Activated CD4-positive, alpha-beta T cell treated with anti-CD3 and anti-CD28 coated beads, Interleukin-2, amount 10 ng/mL, durations not matched to agents 7 days and 5 days (primary cell): ENCODE data around the gene TSPAN14. TPM values are rescaled to one million over a fixed set of nuclear protein-coding genes. Genes with fewer than 3 reads are reported as not detected.

ENCODE experiments used
- CTCF ChIA-PET: fragments of 350-600 bp; sonication (Branson Sonifier 250); formaldehyde crosslinking; loops from one replicate; lab custom pipeline; 2021; ENCODE audit warnings: antibody characterized with exemption; lab: Charles Lee
- POLR2A ChIA-PET: fragments of 350-600 bp; sonication (Branson Sonifier 250); formaldehyde crosslinking; loops from one replicate; lab custom pipeline; 2021; ENCODE audit warnings: antibody characterized with exemption; lab: Charles Lee
- DNase-seq: peaks from one replicate; pipeline ENCODE4 v3.0.0-alpha.2; 2020
- H3K27ac Mint-ChIP-seq: one replicate; pipeline ENCODE4 v1.8.0; 2021; ENCODE audit warnings: mild to moderate bottlenecking, moderate library complexity, mixed read lengths
- H3K27me3 Mint-ChIP-seq: one replicate; pipeline ENCODE4 v1.8.0; 2021; ENCODE audit warnings: mixed read lengths
- H3K36me3 Mint-ChIP-seq: one replicate; pipeline ENCODE4 v1.8.0; 2021; ENCODE audit warnings: low read depth, mixed read lengths
- H3K4me1 Mint-ChIP-seq: one replicate; pipeline ENCODE4 v1.8.0; 2021; ENCODE audit warnings: mixed read lengths
- H3K4me3 Mint-ChIP-seq: one replicate; pipeline ENCODE4 v1.8.0; 2021; ENCODE audit warnings: mild to moderate bottlenecking, moderate library complexity, mixed read lengths
- H3K9me3 Mint-ChIP-seq: one replicate; pipeline ENCODE4 v1.8.0; 2021; ENCODE audit warnings: mixed read lengths
- total RNA-seq, 2 experiments: library from RNA; stranded (reverse); gene quantifications; one replicate each; pipeline ENCODE4 v1.2.3, GENCODE V29; 2021

The TSPAN14 gene
- total RNA-seq, 2 experiments from 2014 or later: 127 to 143 TPM

- H3K36me3 Mint-ChIP-seq: peaks cover 65% of the 10 kb centered on the region
- POLR2A ChIA-PET: interaction anchor here (1.0 kb wide), 1 partner anchor 67 kb away, joined by 3 read pairs; no protein-coding TSS in a partner anchor
- H3K27me3 Mint-ChIP-seq: no peaks in the 10 kb centered on the region
Measured at GRCh38 chr10:80512031-80512526, 58.0 kb downstream of the TSPAN14 start.

GRCh38 chr10:80513106-80513505, 59.0 kb downstream of the TSPAN14 start:
- POLR2A ChIA-PET: no interaction called here
- no peaks in the 10 kb centered on the region for H3K9me3 Mint-ChIP-seq
- peaks cover 25% of the 10 kb centered on the region for H3K4me1 Mint-ChIP-seq
- H3K27ac Mint-ChIP-seq: no peak overlapping the region
- no peaks in the 10 kb centered on the region for H3K27me3 Mint-ChIP-seq
- CTCF ChIA-PET: interaction anchor here (1.0 to 3.2 kb wide), 7 partner anchors 8 to 69 kb away, joined by 3 to 23 read pairs (median 12); no protein-coding TSS in a partner anchor
- peaks cover 66% of the 10 kb centered on the region for H3K36me3 Mint-ChIP-seq
- DNase-seq: no peak
- no peak overlapping the region for H3K4me3 Mint-ChIP-seq

More at GRCh38 chr10:80512031-80512526, 58.0 kb downstream of the TSPAN14 start:
- Mint-ChIP-seq H3K9me3 (no peaks in the 10 kb centered on the region), H3K27ac (peak overlapping the region; percentile 25), H3K4me1 (peaks cover 27% of the 10 kb centered on the region), H3K4me3 (no peak overlapping the region)
- CTCF ChIA-PET: interaction anchor here (0.7 to 3.2 kb wide), 11 partner anchors 8 to 134 kb away, joined by 3 to 23 read pairs (median 4); no protein-coding TSS in a partner anchor
- no peak for DNase-seq

GRCh38 chr10:80515511-80515910, 61.4 kb downstream of the TSPAN14 start:
- H3K9me3 Mint-ChIP-seq: no peaks in the 10 kb centered on the region
- POLR2A ChIA-PET: no interaction called here
- H3K36me3 Mint-ChIP-seq: peaks cover 73% of the 10 kb centered on the region
- no peaks in the 10 kb centered on the region for H3K27me3 Mint-ChIP-seq
- no peak overlapping the region for H3K4me3 Mint-ChIP-seq
- no peak for DNase-seq
- peaks cover 30% of the 10 kb centered on the region for H3K4me1 Mint-ChIP-seq
- H3K27ac Mint-ChIP-seq: no peak overlapping the region
- CTCF ChIA-PET: interaction anchor here (0.6 kb wide), 1 partner anchor 62 kb away, joined by 3 read pairs; no protein-coding TSS in a partner anchor

DNA sequence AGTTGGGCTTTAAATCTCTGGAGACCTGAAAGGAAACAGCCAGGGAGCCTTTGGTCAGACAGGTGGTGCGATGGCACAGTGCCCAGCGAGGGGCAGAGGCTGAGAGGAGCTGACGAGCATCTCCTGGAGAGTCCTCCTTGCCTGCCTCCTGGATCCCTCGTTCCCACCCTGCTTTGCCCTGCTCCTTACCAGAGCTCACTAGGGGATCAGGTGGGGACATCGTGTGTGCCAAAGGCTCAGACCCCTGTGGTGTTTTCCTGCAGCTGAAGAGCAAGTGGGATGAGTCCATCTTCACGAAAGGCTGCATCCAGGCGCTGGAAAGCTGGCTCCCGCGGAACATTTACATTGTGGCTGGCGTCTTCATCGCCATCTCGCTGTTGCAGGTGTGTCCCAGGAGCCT, 61.8 kb downstream of the TSPAN14 start:
- H3K4me3 Mint-ChIP-seq: no peak overlapping the region
- H3K4me1 Mint-ChIP-seq: peaks cover 31% of the 10 kb centered on the region
- no peak for DNase-seq
- ChIA-PET POLR2A (no interaction called here), CTCF (no interaction called here)
- no peaks in the 10 kb centered on the region for H3K9me3 Mint-ChIP-seq
- peaks cover 76% of the 10 kb centered on the region for H3K36me3 Mint-ChIP-seq
- H3K27me3 Mint-ChIP-seq: no peaks in the 10 kb centered on the region
- no peak overlapping the region for H3K27ac Mint-ChIP-seq

DNA sequence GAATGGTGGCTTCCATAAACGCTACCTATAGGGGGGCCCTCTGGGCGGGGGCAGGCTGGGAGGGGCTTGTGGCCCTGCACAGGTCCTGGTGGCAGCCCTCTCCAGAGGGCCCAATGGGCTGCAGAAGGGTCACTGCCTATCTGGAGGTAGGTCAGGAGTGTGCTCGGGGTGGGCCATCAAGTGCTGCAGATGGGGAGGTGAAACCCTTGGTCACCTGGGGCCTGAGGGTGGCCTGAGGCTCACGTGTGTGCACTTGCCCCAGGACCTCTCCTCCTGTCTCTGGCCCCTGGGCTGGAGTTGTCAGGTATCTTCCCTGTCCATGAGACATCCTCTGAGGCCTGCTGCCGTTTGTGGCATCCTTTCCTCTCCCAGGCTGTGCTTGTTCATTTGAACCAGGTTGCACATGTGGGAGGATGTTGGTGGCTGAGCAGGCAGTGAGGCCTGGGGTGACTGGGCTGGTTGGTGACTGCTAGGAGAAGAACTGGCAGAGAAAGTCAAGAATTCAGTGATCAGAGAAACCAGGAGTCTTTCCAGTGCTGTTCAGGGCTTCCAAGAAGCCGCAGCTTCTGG, 62.5 kb downstream of the TSPAN14 start:
- Mint-ChIP-seq H3K9me3 (no peaks in the 10 kb centered on the region), H3K4me3 (no peak overlapping the region), H3K27ac (peak overlapping the region; percentile 77), H3K27me3 (no peaks in the 10 kb centered on the region), H3K36me3 (peaks cover 72% of the 10 kb centered on the region), H3K4me1 (peaks cover 26% of the 10 kb centered on the region)
- POLR2A ChIA-PET: no interaction called here
- CTCF ChIA-PET: no interaction called here
- no peak for DNase-seq

DNA sequence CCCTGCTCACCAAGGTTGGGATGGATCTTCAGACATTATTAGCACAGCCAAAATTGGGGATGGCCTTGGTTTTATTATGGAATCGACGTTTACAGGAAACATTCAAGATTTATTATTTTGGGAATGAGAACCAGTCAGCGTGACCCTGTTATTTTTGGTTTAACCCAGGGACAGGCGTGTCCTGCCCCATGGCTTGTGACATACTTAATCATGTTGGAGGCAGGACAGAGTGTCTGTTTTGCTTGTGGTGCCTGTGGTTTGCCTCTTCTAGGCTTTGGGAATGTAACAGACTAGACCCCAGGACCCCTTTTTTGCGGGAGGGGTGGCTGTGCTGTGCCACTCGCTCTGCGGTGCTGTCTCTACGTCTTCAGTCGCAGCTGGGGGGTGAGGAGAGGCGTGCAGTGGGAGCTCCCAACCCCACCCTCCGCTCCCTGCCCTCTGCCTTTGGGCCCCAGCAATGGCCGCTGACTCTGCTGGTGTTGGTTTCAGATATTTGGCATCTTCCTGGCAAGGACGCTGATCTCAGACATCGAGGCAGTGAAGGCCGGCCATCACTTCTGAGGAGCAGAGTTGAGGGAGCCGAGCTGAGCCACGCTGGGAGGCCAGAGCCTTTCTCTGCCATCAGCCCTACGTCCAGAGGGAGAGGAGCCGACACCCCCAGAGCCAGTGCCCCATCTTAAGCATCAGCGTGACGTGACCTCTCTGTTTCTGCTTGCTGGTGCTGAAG, 63.5 kb downstream of the TSPAN14 start:
- peak overlapping the region; percentile 9 for H3K27ac Mint-ChIP-seq
- CTCF ChIA-PET: no interaction called here

DNA sequence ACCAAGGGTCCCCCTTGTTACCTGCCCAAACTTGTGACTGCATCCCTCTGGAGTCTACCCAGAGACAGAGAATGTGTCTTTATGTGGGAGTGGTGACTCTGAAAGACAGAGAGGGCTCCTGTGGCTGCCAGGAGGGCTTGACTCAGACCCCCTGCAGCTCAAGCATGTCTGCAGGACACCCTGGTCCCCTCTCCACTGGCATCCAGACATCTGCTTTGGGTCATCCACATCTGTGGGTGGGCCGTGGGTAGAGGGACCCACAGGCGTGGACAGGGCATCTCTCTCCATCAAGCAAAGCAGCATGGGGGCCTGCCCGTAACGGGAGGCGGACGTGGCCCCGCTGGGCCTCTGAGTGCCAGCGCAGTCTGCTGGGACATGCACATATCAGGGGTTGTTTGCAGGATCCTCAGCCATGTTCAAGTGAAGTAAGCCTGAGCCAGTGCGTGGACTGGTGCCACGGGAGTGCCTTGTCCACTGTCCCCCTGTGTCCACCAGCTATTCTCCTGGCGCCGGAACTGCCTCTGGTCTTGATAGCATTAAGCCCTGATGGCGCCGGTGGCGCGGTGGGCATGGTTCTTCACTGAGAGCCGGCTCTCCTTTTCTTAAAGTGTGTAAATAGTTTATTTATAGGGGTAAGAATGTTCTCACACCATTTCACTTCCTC, 64.2 kb downstream of the TSPAN14 start:
- Mint-ChIP-seq H3K27ac (peak overlapping the region; percentile 13), H3K9me3 (no peaks in the 10 kb centered on the region), H3K4me1 (peaks cover 32% of the 10 kb centered on the region), H3K4me3 (no peak overlapping the region), H3K36me3 (peaks cover 65% of the 10 kb centered on the region), H3K27me3 (no peaks in the 10 kb centered on the region)
- POLR2A ChIA-PET: no interaction called here
- CTCF ChIA-PET: no interaction called here
- no peak for DNase-seq

More for the DNA sequence above, 63.5 kb downstream of the TSPAN14 start:
- H3K4me3 Mint-ChIP-seq: no peak overlapping the region
- DNase-seq: no peak
- POLR2A ChIA-PET: no interaction called here
- H3K9me3 Mint-ChIP-seq: no peaks in the 10 kb centered on the region
- H3K36me3 Mint-ChIP-seq: peaks cover 67% of the 10 kb centered on the region
- peaks cover 28% of the 10 kb centered on the region for H3K4me1 Mint-ChIP-seq
- no peaks in the 10 kb centered on the region for H3K27me3 Mint-ChIP-seq

- CTCF ChIA-PET: no interaction called here
- no peaks in the 10 kb centered on the region for H3K27me3 Mint-ChIP-seq
Measured at GRCh38 chr10:80518807-80519360, 64.8 kb downstream of the TSPAN14 start.

GRCh38 chr10:80519936-80520650, 66.0 kb downstream of the TSPAN14 start:
- POLR2A ChIA-PET: interaction anchor here (0.6 kb wide), 1 partner anchor 23 kb away, joined by 4 read pairs; no protein-coding TSS in a partner anchor
- Mint-ChIP-seq H3K4me3 (no peak overlapping the region), H3K9me3 (no peaks in the 10 kb centered on the region), H3K27me3 (no peaks in the 10 kb centered on the region), H3K36me3 (peaks cover 54% of the 10 kb centered on the region), H3K4me1 (peaks cover 45% of the 10 kb centered on the region), H3K27ac (no peak overlapping the region)
- no peak for DNase-seq
- CTCF ChIA-PET: interaction anchor here (0.7 to 2.2 kb wide), 3 partner anchors 15 to 76 kb away, joined by 3 to 5 read pairs (median 4); no protein-coding TSS in a partner anchor

More at GRCh38 chr10:80518807-80519360, 64.8 kb downstream of the TSPAN14 start:
- POLR2A ChIA-PET: no interaction called here
- DNase-seq: no peak
- Mint-ChIP-seq H3K4me3 (no peak overlapping the region), H3K27ac (peak overlapping the region; percentile 42), H3K9me3 (no peaks in the 10 kb centered on the region), H3K4me1 (peaks cover 34% of the 10 kb centered on the region), H3K36me3 (peaks cover 65% of the 10 kb centered on the region)

GRCh38 chr10:80520661-80521470, 66.8 kb downstream of the TSPAN14 start:
- Mint-ChIP-seq H3K27me3 (no peaks in the 10 kb centered on the region), H3K36me3 (peaks cover 50% of the 10 kb centered on the region), H3K4me3 (no peak overlapping the region), H3K27ac (peak overlapping the region; percentile 65), H3K4me1 (peaks cover 53% of the 10 kb centered on the region), H3K9me3 (no peaks in the 10 kb centered on the region)
- POLR2A ChIA-PET: interaction anchor here (0.6 kb wide), 1 partner anchor 23 kb away, joined by 4 read pairs; no protein-coding TSS in a partner anchor
- CTCF ChIA-PET: interaction anchor here (0.7 to 2.2 kb wide), 3 partner anchors 18 to 76 kb away, joined by 3 to 5 read pairs (median 4); no protein-coding TSS in a partner anchor
- no peak for DNase-seq

- no peaks in the 10 kb centered on the region for H3K27me3 Mint-ChIP-seq
- H3K27ac Mint-ChIP-seq: peak overlapping the region; percentile 78
- DNase-seq: no peak
- ChIA-PET POLR2A (no interaction called here), CTCF (interaction anchor here (0.5 to 1.6 kb wide), 3 partner anchors 17 to 115 kb away, joined by 3 to 4 read pairs (median 3); no protein-coding TSS in a partner anchor)
- peaks cover 68% of the 10 kb centered on the region for H3K4me1 Mint-ChIP-seq
- H3K36me3 Mint-ChIP-seq: peaks cover 43% of the 10 kb centered on the region
- H3K9me3 Mint-ChIP-seq: no peaks in the 10 kb centered on the region
- no peak overlapping the region for H3K4me3 Mint-ChIP-seq
Measured at GRCh38 chr10:80522756-80523363, 68.8 kb downstream of the TSPAN14 start.
